MM.1S (cell line): ENCODE results near the gene NELL1.

Experiments used
- DNase-seq: peaks from one replicate; pipeline ENCODE4 v3.0.0-alpha.2; 2015
- H2AFZ ChIP-seq: fragments of 300-600 bp; sonication (generic); 2 replicates; pipeline ENCODE4 v1.6.0; 2016; ENCODE audit warnings: antibody characterized with exemption, low read length
- H3F3A ChIP-seq: fragments of 300-600 bp; sonication (generic); 2 replicates; pipeline ENCODE4 v1.6.1; 2016; ENCODE audit warnings: mild to moderate bottlenecking, antibody characterized with exemption, low read length, moderate library complexity, mixed read lengths; ENCODE audit not compliant: insufficient read depth
- H3K27ac ChIP-seq: fragments of 300-600 bp; sonication (generic); 2 replicates; pipeline ENCODE4 v1.5.1; 2016; ENCODE audit warnings: mild to moderate bottlenecking, low read length
- H3K27me3 ChIP-seq: fragments of 300-600 bp; sonication (generic); replicated peaks from 2 replicates; pipeline ENCODE4 v1.6.0; 2016; ENCODE audit warnings: low read length; ENCODE audit not compliant: insufficient read depth
- H3K36me3 ChIP-seq: fragments of 300-600 bp; sonication (generic); replicated peaks from 2 replicates; pipeline ENCODE4 v1.6.1; 2016; ENCODE audit warnings: mild to moderate bottlenecking, low read length, mixed read lengths; ENCODE audit not compliant: insufficient read depth
- H3K4me1 ChIP-seq: fragments of 300-600 bp; sonication (generic); 2 replicates; pipeline ENCODE4 v1.6.1; 2016; ENCODE audit warnings: low read length, mixed read lengths
- H3K4me2 ChIP-seq: fragments of 300-600 bp; sonication (generic); 2 replicates; pipeline ENCODE4 v1.6.0; 2016; ENCODE audit warnings: low read depth, low read length
- H3K4me3 ChIP-seq: fragments of 300-600 bp; sonication (generic); 2 replicates; pipeline ENCODE4 v1.5.1; 2016; ENCODE audit warnings: low read length, mixed read lengths
- H3K79me2 ChIP-seq: fragments of 300-600 bp; sonication (generic); 2 replicates; pipeline ENCODE4 v1.6.1; 2016; ENCODE audit warnings: mixed run types, low read length, mixed read lengths
- H3K9ac ChIP-seq: fragments of 300-600 bp; sonication (generic); 2 replicates; pipeline ENCODE4 v1.6.1; 2016; ENCODE audit warnings: low read length, mixed read lengths
- H3K9me2 ChIP-seq: fragments of 300-600 bp; sonication (generic); replicated peaks from 2 replicates; pipeline ENCODE4 v1.6.1; 2016; ENCODE audit warnings: mild to moderate bottlenecking, low read length, mixed read lengths; ENCODE audit not compliant: insufficient read depth
- H3K9me3 ChIP-seq: fragments of 300-600 bp; sonication (generic); replicated peaks from 2 replicates; pipeline ENCODE4 v1.6.1; 2016; ENCODE audit warnings: mild to moderate bottlenecking, low read length, mixed read lengths; ENCODE audit not compliant: insufficient read depth
- H4K20me1 ChIP-seq: fragments of 300-600 bp; sonication (generic); 2 replicates; pipeline ENCODE4 v1.6.1; 2016; ENCODE audit warnings: mild to moderate bottlenecking, low read length, moderate library complexity, mixed read lengths; ENCODE audit not compliant: insufficient read depth
- CTCF ChIP-seq: fragments of 300-600 bp; sonication (generic); IDR thresholded peaks from 2 replicates; pipeline ENCODE4 v1.5.1; 2016; ENCODE audit warnings: antibody characterized with exemption, low read length, mixed read lengths
- EZH2 ChIP-seq: fragments of 300-600 bp; sonication (generic); optimal IDR thresholded peaks from 2 replicates; pipeline ENCODE3; 2017; ENCODE audit warnings: low read depth, mild to moderate bottlenecking, antibody characterized with exemption, low read length, mixed read lengths
- EZH2phosphoT487 ChIP-seq: fragments of 300-600 bp; sonication (generic); IDR thresholded peaks from 2 replicates; pipeline ENCODE4 v1.6.1; 2018; ENCODE audit warnings: antibody characterized with exemption, low read length

NELL1 gene

DNA sequence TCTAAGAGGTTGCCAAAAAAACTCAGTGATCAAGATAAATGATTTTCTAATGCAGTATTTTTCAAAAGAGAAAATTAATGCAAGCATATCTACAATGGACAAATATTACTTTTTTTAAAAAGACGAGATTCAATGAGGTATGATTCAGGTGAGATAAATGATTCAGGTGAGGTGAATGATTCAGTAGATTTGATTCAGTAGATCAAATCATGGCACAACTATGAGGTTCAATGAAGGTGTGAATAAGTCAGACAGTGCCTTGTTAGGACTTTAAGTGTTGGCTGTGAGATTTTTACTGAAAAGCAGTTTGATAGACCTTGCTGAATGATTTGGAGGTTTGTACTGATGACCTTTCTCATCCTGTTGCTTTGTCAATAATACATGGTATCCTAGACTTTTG lies 742.2 kb downstream of the NELL1 start:
- no peak for TF ChIP-seq EZH2phosphoT487
- no peak for TF ChIP-seq EZH2
- TF ChIP-seq CTCF, result no peak
- H3K79me2 ChIP-seq, result no peaks in the 10 kb centered on the region
- H3K9me3 ChIP-seq, result no peaks in the 10 kb centered on the region
- H3K27me3 ChIP-seq, result no peaks in the 10 kb centered on the region
- no peaks in the 10 kb centered on the region for H4K20me1 ChIP-seq
- no peaks in the 10 kb centered on the region for H3K36me3 ChIP-seq
- H3K4me2 ChIP-seq, result peak overlapping the region; percentile 72
- peaks cover 52% of the 10 kb centered on the region for H3F3A ChIP-seq
- H3K4me1 ChIP-seq, result peaks cover 64% of the 10 kb centered on the region
- peak overlapping the region; percentile 93; the same call in 1 of the 2 replicates for H3K27ac ChIP-seq
- H3K9ac ChIP-seq, result no peak overlapping the region
- H3K4me3 ChIP-seq, result no peak overlapping the region
- no peak overlapping the region for H2AFZ ChIP-seq
- no peak for DNase-seq
- no peaks in the 10 kb centered on the region for H3K9me2 ChIP-seq

- DNase-seq, result peak; percentile 84
- Histone ChIP-seq H3K36me3 (no peaks in the 10 kb centered on the region), H3K9me3 (no peaks in the 10 kb centered on the region), H3K27ac (peak overlapping the region; percentile 93), H3K4me3 (0 out of 2 replicates have a peak overlapping the region, but pooled peaks have one; percentile 18), H3F3A (peaks cover 52% of the 10 kb centered on the region), H3K9ac (peak overlapping the region; percentile 30), H2AFZ (no peak overlapping the region), H4K20me1 (no peaks in the 10 kb centered on the region), H3K27me3 (no peaks in the 10 kb centered on the region), H3K9me2 (no peaks in the 10 kb centered on the region), H3K4me1 (peaks cover 74% of the 10 kb centered on the region), H3K4me2 (peak overlapping the region; percentile 72), H3K79me2 (no peaks in the 10 kb centered on the region)
- no peak for TF ChIP-seq EZH2phosphoT487
- no peak for TF ChIP-seq CTCF
- TF ChIP-seq EZH2, result no peak
Measured at GRCh38 chr11:21412652-21413383, 743.4 kb downstream of the NELL1 start.

DNA sequence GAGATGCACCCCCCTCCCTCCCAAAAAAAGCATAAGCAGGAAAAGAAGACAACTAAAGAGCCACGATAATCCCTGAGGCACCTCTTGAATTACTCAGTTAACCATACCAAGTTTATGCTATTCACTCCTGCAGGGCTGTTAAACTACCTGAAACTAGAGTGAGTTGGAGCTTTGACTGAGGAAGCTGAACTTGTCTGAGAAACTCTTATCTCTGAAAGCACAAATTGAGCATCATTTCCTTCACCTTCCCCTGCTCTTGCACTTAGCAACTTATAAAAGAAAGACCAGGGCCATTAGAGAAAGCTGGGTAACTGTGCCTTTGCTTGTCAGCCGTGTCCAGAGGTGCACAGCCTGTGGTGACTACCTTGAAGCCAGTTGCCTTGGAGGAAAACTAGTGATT lies 745.6 kb downstream of the NELL1 start:
- H3K4me1 ChIP-seq, result peaks cover 80% of the 10 kb centered on the region
- no peaks in the 10 kb centered on the region for H3K27me3 ChIP-seq
- no peaks in the 10 kb centered on the region for H3K9me2 ChIP-seq
- peak overlapping the region; percentile 0; the same call in 1 of the 2 replicates for H2AFZ ChIP-seq
- H3K9me3 ChIP-seq, result no peaks in the 10 kb centered on the region
- no peaks in the 10 kb centered on the region for H3K36me3 ChIP-seq
- H3K9ac ChIP-seq, result peak overlapping the region; percentile 21; the same call in 1 of the 2 replicates
- peak; percentile 75 for DNase-seq
- TF ChIP-seq EZH2phosphoT487 (no peak), CTCF (no peak), EZH2 (no peak)
- peaks cover 52% of the 10 kb centered on the region for H3F3A ChIP-seq
- H3K4me2 ChIP-seq, result peak overlapping the region; percentile 72; the same call in 1 of the 2 replicates
- H3K27ac ChIP-seq, result peak overlapping the region; percentile 93
- no peaks in the 10 kb centered on the region for H3K79me2 ChIP-seq
- H3K4me3 ChIP-seq, result no peak overlapping the region
- no peaks in the 10 kb centered on the region for H4K20me1 ChIP-seq
